Choroid plexus epithelial cell (primary cell): ENCODE results near the gene RSPO4.

Experiments used
- DNase-seq: peaks from one replicate; pipeline ENCODE4 v3.0.0-alpha.2; 2010; ENCODE audit warnings: low read depth
- H3K4me3 ChIP-seq: 2 replicates; pipeline ENCODE4 v1.5.1; 2011; ENCODE audit warnings: low read depth, mild to moderate bottlenecking, control low read depth, low read length, moderate library complexity
- CTCF ChIP-seq: conservative IDR thresholded peaks from 2 replicates; pipeline ENCODE4 v1.5.1; 2011; ENCODE audit warnings: low read depth, mild to moderate bottlenecking, control low read depth, inconsistent platforms, low read length, moderate library complexity

RSPO4 gene

GRCh38 chr20:1019344-1019743, 17.2 kb upstream of the RSPO4 start:
- no peak for DNase-seq
- H3K4me3 ChIP-seq = no peak overlapping the region
- TF ChIP-seq CTCF = no peak

GRCh38 chr20:1017677-1018076, 15.6 kb upstream of the RSPO4 start:
- H3K4me3 ChIP-seq = no peak overlapping the region
- no peak for DNase-seq
- TF ChIP-seq CTCF = no peak

- DNase-seq = no peak
- TF ChIP-seq CTCF = no peak
- H3K4me3 ChIP-seq = no peak overlapping the region
Observed at GRCh38 chr20:1015181-1015580, 13.1 kb upstream of the RSPO4 start.

- DNase-seq = no peak
- H3K4me3 ChIP-seq = no peak overlapping the region
- TF ChIP-seq CTCF = no peak
Observed at GRCh38 chr20:1014471-1014870, 12.4 kb upstream of the RSPO4 start.

- no peak for DNase-seq
- no peak overlapping the region for H3K4me3 ChIP-seq
- no peak for TF ChIP-seq CTCF
Observed at GRCh38 chr20:1013566-1014340, 11.6 kb upstream of the RSPO4 start.

GRCh38 chr20:1012359-1013168, 10.5 kb upstream of the RSPO4 start:
- H3K4me3 ChIP-seq = no peak overlapping the region
- no peak for TF ChIP-seq CTCF
- DNase-seq = no peak
